Medulla oblongata (tissue), 1 donor: ENCODE results near the gene YJEFN3.

Experiments
- DNase-seq: peaks from one replicate; pipeline ENCODE4 v3.0.0-alpha.2; 2015; ENCODE audit errors: extremely low spot score

Gene YJEFN3

DNA sequence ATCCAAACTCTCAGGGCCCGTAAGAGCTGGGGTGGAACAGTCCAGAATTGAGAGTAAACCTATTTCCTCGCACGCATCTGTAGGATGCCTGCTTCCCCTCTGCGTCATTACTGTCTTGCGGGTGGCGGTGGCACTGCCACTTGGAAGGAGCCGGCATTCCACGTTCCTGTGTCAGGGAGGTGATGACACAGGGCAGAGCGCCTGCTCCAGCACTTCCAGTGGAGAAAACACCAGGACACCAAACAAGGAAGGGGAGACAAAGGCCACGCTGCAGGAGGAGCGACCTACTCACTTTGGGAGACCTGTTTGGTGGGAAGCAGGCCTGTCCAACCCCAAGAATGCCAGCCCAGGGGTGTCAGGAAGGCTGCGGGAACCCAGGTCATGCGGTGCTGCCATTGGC, 52.7 kb downstream of the YJEFN3 start:
- DNase-seq = no peak

DNA sequence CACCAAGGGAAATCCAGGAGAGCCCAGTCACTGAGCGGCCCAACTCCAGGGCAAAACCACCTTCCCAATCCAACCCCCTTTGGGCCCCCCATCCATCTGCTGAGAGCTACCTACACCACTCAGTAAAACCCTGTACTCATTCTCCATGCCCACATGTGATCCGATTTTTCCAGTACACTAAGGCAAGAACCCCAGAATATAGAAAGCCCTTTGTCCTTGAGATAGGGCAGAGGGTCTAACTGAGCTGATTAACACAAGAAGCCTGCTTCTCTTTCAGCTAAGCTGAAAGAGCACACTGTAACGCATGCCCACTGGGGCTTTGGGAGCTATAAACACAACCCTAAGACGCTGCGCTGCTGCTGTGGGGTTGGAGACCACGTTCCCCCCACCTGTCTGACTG, 53.8 kb downstream of the YJEFN3 start:
- DNase-seq = no peak

DNA sequence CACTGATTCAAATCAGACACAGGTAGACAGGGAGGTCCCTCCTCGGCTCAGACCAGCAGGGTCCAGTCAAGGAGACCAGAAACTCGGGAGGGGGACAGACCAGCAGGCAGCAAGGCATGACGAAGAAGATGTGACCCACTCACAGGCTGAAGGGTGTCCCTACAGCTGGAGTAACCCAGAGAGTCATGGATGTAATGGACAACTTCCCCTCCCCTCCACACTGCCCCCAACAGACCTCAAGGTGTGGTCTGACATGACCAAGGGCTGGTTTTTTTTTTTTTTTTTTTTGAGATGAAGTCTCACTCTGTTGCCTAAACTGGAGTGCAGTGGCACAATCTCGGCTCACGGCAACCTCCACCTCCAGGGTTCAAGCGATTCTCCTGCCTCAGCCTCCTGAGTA, 55.6 kb downstream of the YJEFN3 start:
- no peak for DNase-seq
